Natural killer cell (primary cell): ENCODE measurements around the gene AP3B1. TPM values are rescaled to one million over a fixed set of nuclear protein-coding genes. Genes with fewer than 3 reads are reported as not detected.

Experiments used
- ATAC-seq, 3 donors: fragments of 150-1000 bp in 2 of 3; fragments of 200-7000 bp in 1 of 3; cut with Tn5 transposase; 1 replicate in 1 of 3; 2 replicates in 2 of 3; pipeline ENCODE4 v1.10.0; 2021; ENCODE audit warnings: mild to moderate bottlenecking in 2 of 3, moderate library complexity in 2 of 3
- DNase-seq, 2 donors: peaks; one replicate each; pipeline versions ENCODE4 v3.0.0 to v3.0.0-alpha.2; 2013 to 2021; ENCODE audit warnings: mixed read lengths in 1 of 2
- H3K27ac ChIP-seq: one replicate; pipeline ENCODE4 v1.5.1; 2013; ENCODE audit warnings: mild to moderate bottlenecking, low read length
- H3K27me3 ChIP-seq: one replicate; pipeline ENCODE4 v1.6.1; 2013; ENCODE audit warnings: low read length; ENCODE audit not compliant: control insufficient read depth, insufficient read depth
- H3K36me3 ChIP-seq: one replicate; pipeline ENCODE4 v1.6.1; 2013; ENCODE audit warnings: low read length; ENCODE audit not compliant: control insufficient read depth, insufficient read depth
- H3K4me1 ChIP-seq: one replicate; pipeline ENCODE4 v1.6.1; 2013; ENCODE audit warnings: low read length; ENCODE audit not compliant: control insufficient read depth, insufficient read depth
- H3K4me3 ChIP-seq: one replicate; pipeline ENCODE4 v1.5.1; 2013; ENCODE audit warnings: low read length
- H3K9me3 ChIP-seq: one replicate; pipeline ENCODE4 v1.6.1; 2013; ENCODE audit warnings: low read length; ENCODE audit not compliant: control insufficient read depth, insufficient read depth
- H3K27ac Mint-ChIP-seq, 2 donors: one replicate each; pipeline ENCODE4 v1.8.0; 2022; ENCODE audit warnings: mild to moderate bottlenecking in 2 of 2, mixed read lengths in 2 of 2, moderate library complexity in 1 of 2
- H3K27me3 Mint-ChIP-seq, 2 donors: one replicate each; pipeline ENCODE4 v1.8.0; 2022; ENCODE audit warnings: low read depth in 2 of 2, mixed read lengths in 2 of 2
- H3K36me3 Mint-ChIP-seq: one replicate; pipeline ENCODE4 v1.8.0; 2022; ENCODE audit warnings: mixed read lengths
- H3K4me1 Mint-ChIP-seq, 2 donors: one replicate each; pipeline ENCODE4 v1.8.0; 2022; ENCODE audit warnings: mixed read lengths in 2 of 2
- H3K4me3 Mint-ChIP-seq: one replicate; pipeline ENCODE4 v1.8.0; 2022; ENCODE audit warnings: mild to moderate bottlenecking, moderate library complexity, mixed read lengths
- H3K9me3 Mint-ChIP-seq, 2 donors: one replicate each; pipeline ENCODE4 v1.8.0; 2022; ENCODE audit warnings: mixed read lengths in 2 of 2
- CTCF ChIP-seq: fragments of 200-600 bp; IDR thresholded peaks from one replicate; pipeline ENCODE4 v1.8.0; 2022; ENCODE audit warnings: antibody characterized with exemption
- WGBS: methylation state at CpG from one replicate; pipeline ENCODE4 v1.1.7; 2013; ENCODE audit warnings: missing lambda C conversion rate; ENCODE audit not compliant: insufficient coverage; 5-methylcytosine and 5-hydroxymethylcytosine counted together
- intact Hi-C: fragments of 100-400 bp; cut with micrococcal nuclease; formaldehyde crosslinking; loops from one replicate; pipeline ENCODE4 v1.14.2; 2022
- total RNA-seq, 4 donors: library from RNA; stranded (reverse); fragments of 120-200 nt in 1 of 4; gene quantifications; one replicate each; pipeline versions ENCODE4 v1.2.3 to v1.2.4, GENCODE V29; 2013 to 2022

AP3B1 gene
- total RNA-seq, 3 donors from 2014 or later (not counting 1 experiment from before 2014, with no cell fraction given), result 48.5 to 58.2 (median 56.2) TPM

GRCh38 chr5:78063495-78063894 is 231.0 kb downstream of the AP3B1 start:
- peaks cover 6 to 13% of the 10 kb centered on the region in 2 donors for H3K9me3 Mint-ChIP-seq
- H3K4me3 Mint-ChIP-seq, result no peak overlapping the region
- Histone ChIP-seq H3K27me3 (no peaks in the 10 kb centered on the region), H3K4me3 (no peak overlapping the region), H3K4me1 (no peaks in the 10 kb centered on the region), H3K27ac (no peak overlapping the region), H3K9me3 (no peaks in the 10 kb centered on the region), H3K36me3 (no peaks in the 10 kb centered on the region)
- no peak overlapping the region for H3K27ac Mint-ChIP-seq
- ATAC-seq (no peak), DNase-seq (no peak)
- intact Hi-C loops, result no loop called here
- peaks cover 25% of the 10 kb centered on the region for H3K36me3 Mint-ChIP-seq
- no peaks in the 10 kb centered on the region for H3K27me3 Mint-ChIP-seq
- no CpG with 5 or more reads among the region's 2 CpGs for WGBS
- TF ChIP-seq CTCF, result no peak
- H3K4me1 Mint-ChIP-seq, result peaks cover 10 to 11% of the 10 kb centered on the region in 2 donors

GRCh38 chr5:78062645-78063044 is 231.9 kb downstream of the AP3B1 start:
- Histone ChIP-seq H3K36me3 (no peaks in the 10 kb centered on the region), H3K4me1 (no peaks in the 10 kb centered on the region), H3K27ac (no peak overlapping the region), H3K27me3 (no peaks in the 10 kb centered on the region), H3K9me3 (no peaks in the 10 kb centered on the region), H3K4me3 (no peak overlapping the region)
- H3K4me3 Mint-ChIP-seq, result no peak overlapping the region
- DNase-seq, result no peak
- H3K27me3 Mint-ChIP-seq, result no peaks in the 10 kb centered on the region
- TF ChIP-seq CTCF, result no peak
- intact Hi-C loops, result no loop called here
- no peak overlapping the region for H3K27ac Mint-ChIP-seq
- 100% methylated on average over 3 of the region's 4 CpGs for WGBS
- H3K9me3 Mint-ChIP-seq, result peaks cover 5 to 9% of the 10 kb centered on the region in 2 donors
- H3K36me3 Mint-ChIP-seq, result peaks cover 16% of the 10 kb centered on the region
- no peak for ATAC-seq
- peaks cover 10 to 11% of the 10 kb centered on the region in 2 donors for H3K4me1 Mint-ChIP-seq

- TF ChIP-seq CTCF, result no peak
- intact Hi-C loops, result no loop called here
- Histone ChIP-seq H3K4me3 (no peak overlapping the region), H3K27me3 (no peaks in the 10 kb centered on the region), H3K4me1 (no peaks in the 10 kb centered on the region), H3K36me3 (no peaks in the 10 kb centered on the region), H3K9me3 (no peaks in the 10 kb centered on the region), H3K27ac (no peak overlapping the region)
- Mint-ChIP-seq H3K4me1 (peaks cover 16 to 26% of the 10 kb centered on the region in 2 donors), H3K27me3 (no peaks in the 10 kb centered on the region), H3K4me3 (no peak overlapping the region), H3K27ac (no peak overlapping the region), H3K9me3 (no peaks in the 10 kb centered on the region), H3K36me3 (no peaks in the 10 kb centered on the region)
- WGBS, result 99% methylated on average over 3 of the region's 3 CpGs
- ATAC-seq (no peak), DNase-seq (no peak)
These were observed 234.1 kb downstream of the AP3B1 start for GRCh38 chr5:78060421-78060820.

- Histone ChIP-seq H3K9me3 (no peaks in the 10 kb centered on the region), H3K27me3 (no peaks in the 10 kb centered on the region), H3K36me3 (no peaks in the 10 kb centered on the region), H3K27ac (no peak overlapping the region), H3K4me3 (no peak overlapping the region), H3K4me1 (no peaks in the 10 kb centered on the region)
- Mint-ChIP-seq H3K9me3 (no peaks in the 10 kb centered on the region), H3K36me3 (no peaks in the 10 kb centered on the region), H3K4me3 (no peak overlapping the region), H3K27me3 (no peaks in the 10 kb centered on the region), H3K27ac (no peak overlapping the region), H3K4me1 (peaks cover 20 to 26% of the 10 kb centered on the region in 2 donors)
- no peak for ATAC-seq
- 91% methylated on average over 1 of the region's 2 CpGs for WGBS
- intact Hi-C loops, result no loop called here
- TF ChIP-seq CTCF, result no peak
- DNase-seq, result no peak
These were observed 235.9 kb downstream of the AP3B1 start for GRCh38 chr5:78058625-78059024.
